ENCODE data around the gene PAM.
A peak's percentile ranks its signal among the peaks of the same experiment; 100 is the strongest.

PAM gene

DNA sequence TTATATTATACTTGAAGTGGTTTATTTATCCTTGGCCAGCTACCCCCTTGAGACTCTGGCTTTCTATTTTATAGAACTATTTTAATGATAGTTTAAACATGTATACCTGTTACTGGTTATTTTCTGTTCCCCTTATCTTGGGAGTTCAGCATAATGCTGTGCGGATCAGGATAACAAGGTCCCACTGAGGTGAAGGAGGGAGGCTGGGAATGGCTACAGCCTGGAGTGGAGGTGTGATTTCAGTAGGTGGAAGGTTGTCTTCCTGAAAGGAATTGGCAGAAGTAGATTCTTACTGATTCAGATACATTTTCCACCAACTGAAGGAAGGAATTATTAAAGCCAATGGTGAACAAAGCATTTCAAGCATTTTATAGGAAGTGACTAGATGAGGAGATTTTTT is 38.9 kb downstream of the PAM start:
- Histone ChIP-seq H3K9me3 (ENCODE audit: low read depth, low read length) (no peaks in the 10 kb centered on the region), H3K4me3 (no peak overlapping the region), H3K27ac (no peak overlapping the region), H3K9ac (ENCODE audit: insufficient read length) (no peak overlapping the region), H3K36me3 (ENCODE audit: insufficient read depth, low read length) (no peaks in the 10 kb centered on the region)
- TF ChIP-seq POLR2AphosphoS5 (IDR thresholded peaks at IDR 0.05; ENCODE audit: borderline replicate concordance, low read depth, low read length) = no peak
- TF ChIP-seq EZH2 (IDR thresholded peaks at IDR 0.05) = no peak
- TF ChIP-seq FOXP2 (optimal IDR thresholded peaks at IDR 0.05; ENCODE audit: control extremely low read depth, extremely low read length, insufficient read depth) = no peak
- DNase-seq (ENCODE audit: low read depth, low spot score) = no peak

- no peak overlapping the region for H3K27ac ChIP-seq
- DNase-seq (ENCODE audit: low read depth, low spot score) = no peak
- H3K4me3 ChIP-seq = no peak overlapping the region
- no peaks in the 10 kb centered on the region for H3K36me3 ChIP-seq (ENCODE audit: insufficient read depth, low read length)
- TF ChIP-seq FOXP2 (optimal IDR thresholded peaks at IDR 0.05; ENCODE audit: control extremely low read depth, extremely low read length, insufficient read depth) = no peak
- TF ChIP-seq POLR2AphosphoS5 (IDR thresholded peaks at IDR 0.05; ENCODE audit: borderline replicate concordance, low read depth, low read length) = no peak
- H3K9ac ChIP-seq (ENCODE audit: insufficient read length) = no peak overlapping the region
- no peaks in the 10 kb centered on the region for H3K9me3 ChIP-seq (ENCODE audit: low read depth, low read length)
These were observed 39.7 kb downstream of the PAM start for GRCh38 chr5:102794677-102795331.

- Histone ChIP-seq H3K27ac (no peak overlapping the region), H3K9ac (ENCODE audit: insufficient read length) (no peak overlapping the region), H3K9me3 (ENCODE audit: low read depth, low read length) (no peaks in the 10 kb centered on the region), H3K36me3 (ENCODE audit: insufficient read depth, low read length) (no peaks in the 10 kb centered on the region), H3K4me3 (no peak overlapping the region)
- DNase-seq (ENCODE audit: low read depth, low spot score) = no peak
- TF ChIP-seq EZH2 (IDR thresholded peaks at IDR 0.05) = no peak
- no peak for TF ChIP-seq FOXP2 (optimal IDR thresholded peaks at IDR 0.05; ENCODE audit: control extremely low read depth, extremely low read length, insufficient read depth)
These were observed 40.4 kb downstream of the PAM start for GRCh38 chr5:102795526-102795925.

GRCh38 chr5:102796009-102796408 is 40.9 kb downstream of the PAM start:
- DNase-seq (ENCODE audit: low read depth, low spot score) = no peak
- no peak overlapping the region for H3K27ac ChIP-seq

GRCh38 chr5:102796498-102796897 is 41.4 kb downstream of the PAM start:
- TF ChIP-seq POLR2AphosphoS5 (IDR thresholded peaks at IDR 0.05; ENCODE audit: borderline replicate concordance, low read depth, low read length) (no peak), FOXP2 (optimal IDR thresholded peaks at IDR 0.05; ENCODE audit: control extremely low read depth, extremely low read length, insufficient read depth) (no peak), EZH2 (IDR thresholded peaks at IDR 0.05) (no peak)
- H3K4me3 ChIP-seq = no peak overlapping the region
- no peaks in the 10 kb centered on the region for H3K36me3 ChIP-seq (ENCODE audit: insufficient read depth, low read length)
- H3K27ac ChIP-seq = no peak overlapping the region
- no peaks in the 10 kb centered on the region for H3K9me3 ChIP-seq (ENCODE audit: low read depth, low read length)
- DNase-seq (ENCODE audit: low read depth, low spot score) = no peak
- H3K9ac ChIP-seq (ENCODE audit: insufficient read length) = no peak overlapping the region

More at GRCh38 chr5:102796009-102796408, 40.9 kb downstream of the PAM start:
- H3K9me3 ChIP-seq (ENCODE audit: low read depth, low read length) = no peaks in the 10 kb centered on the region
- no peak overlapping the region for H3K4me3 ChIP-seq
- no peaks in the 10 kb centered on the region for H3K36me3 ChIP-seq (ENCODE audit: insufficient read depth, low read length)
- H3K9ac ChIP-seq (ENCODE audit: insufficient read length) = no peak overlapping the region
- TF ChIP-seq FOXP2 (optimal IDR thresholded peaks at IDR 0.05; ENCODE audit: control extremely low read depth, extremely low read length, insufficient read depth) (no peak), POLR2AphosphoS5 (IDR thresholded peaks at IDR 0.05; ENCODE audit: borderline replicate concordance, low read depth, low read length) (no peak), EZH2 (IDR thresholded peaks at IDR 0.05) (no peak)

- no peak for TF ChIP-seq POLR2AphosphoS5 (IDR thresholded peaks at IDR 0.05; ENCODE audit: borderline replicate concordance, low read depth, low read length)
- TF ChIP-seq FOXP2 (optimal IDR thresholded peaks at IDR 0.05; ENCODE audit: control extremely low read depth, extremely low read length, insufficient read depth) = no peak
- TF ChIP-seq EZH2 (IDR thresholded peaks at IDR 0.05) = no peak
- Histone ChIP-seq H3K36me3 (ENCODE audit: insufficient read depth, low read length) (no peaks in the 10 kb centered on the region), H3K9me3 (ENCODE audit: low read depth, low read length) (no peaks in the 10 kb centered on the region), H3K27ac (no peak overlapping the region), H3K9ac (ENCODE audit: insufficient read length) (no peak overlapping the region), H3K4me3 (no peak overlapping the region)
- no peak for DNase-seq (ENCODE audit: low read depth, low spot score)
These were observed 42.3 kb downstream of the PAM start for GRCh38 chr5:102797322-102797884.

DNA sequence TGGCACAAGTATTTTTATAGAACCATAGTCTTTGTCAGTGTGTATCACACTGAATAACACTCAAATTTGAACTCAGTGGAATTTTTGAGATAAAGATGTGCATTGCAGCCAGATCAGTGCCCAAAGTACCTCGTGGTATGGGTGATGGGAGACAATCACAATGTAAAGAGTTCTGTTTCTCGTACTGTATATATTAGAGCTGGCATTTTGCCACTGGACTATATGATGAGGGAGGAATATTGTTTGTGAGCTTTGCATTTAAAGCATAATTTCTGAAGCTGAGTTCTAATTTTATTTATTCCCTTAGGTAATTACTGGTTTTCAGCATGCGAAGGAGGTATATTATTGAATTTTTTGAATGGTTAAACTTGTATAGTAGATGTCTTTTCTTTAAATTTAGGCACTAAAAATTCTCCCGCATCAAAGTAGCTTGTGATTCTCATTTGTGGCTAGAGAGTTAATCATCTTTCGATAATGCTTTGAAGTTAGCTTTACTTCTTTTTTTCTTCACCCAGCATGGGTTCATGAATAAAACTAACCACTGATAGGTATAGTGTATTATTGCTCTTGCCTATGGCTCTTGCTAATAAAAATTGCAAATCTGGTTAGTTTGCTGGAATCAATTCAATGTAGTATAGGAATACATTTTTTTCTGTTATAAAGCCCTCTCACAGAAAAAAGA is 43.1 kb downstream of the PAM start:
- H3K36me3 ChIP-seq (ENCODE audit: insufficient read depth, low read length) = no peaks in the 10 kb centered on the region
- DNase-seq (ENCODE audit: low read depth, low spot score) = no peak
- no peaks in the 10 kb centered on the region for H3K9me3 ChIP-seq (ENCODE audit: low read depth, low read length)
- TF ChIP-seq POLR2AphosphoS5 (IDR thresholded peaks at IDR 0.05; ENCODE audit: borderline replicate concordance, low read depth, low read length) (no peak), FOXP2 (optimal IDR thresholded peaks at IDR 0.05; ENCODE audit: control extremely low read depth, extremely low read length, insufficient read depth) (no peak), EZH2 (IDR thresholded peaks at IDR 0.05) (no peak)
- H3K9ac ChIP-seq (ENCODE audit: insufficient read length) = no peak overlapping the region
- peak overlapping the region; percentile 49 for H3K27ac ChIP-seq
- peak overlapping the region; percentile 39 for H3K4me3 ChIP-seq

DNA sequence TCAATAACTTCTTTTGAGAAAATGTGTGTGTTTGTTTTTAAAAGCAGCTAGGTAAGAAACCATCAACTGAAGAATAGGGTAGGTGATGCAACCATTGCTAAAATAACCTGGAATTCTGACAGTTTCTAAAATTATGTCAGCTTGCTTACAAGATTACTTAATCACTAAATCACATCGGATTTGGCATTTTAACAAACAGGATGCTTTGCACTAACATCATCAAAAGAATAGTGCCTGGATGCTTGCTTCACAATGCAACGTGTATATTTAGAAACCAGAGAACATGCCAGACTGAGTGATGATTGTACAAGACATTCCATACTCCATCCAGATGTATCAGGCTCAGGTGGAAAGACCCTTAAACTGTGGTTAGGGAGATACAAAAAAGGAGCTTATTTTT is 43.9 kb downstream of the PAM start:
- DNase-seq (ENCODE audit: low read depth, low spot score) = no peak
- TF ChIP-seq EZH2 (IDR thresholded peaks at IDR 0.05) (no peak), FOXP2 (optimal IDR thresholded peaks at IDR 0.05; ENCODE audit: control extremely low read depth, extremely low read length, insufficient read depth) (no peak), POLR2AphosphoS5 (IDR thresholded peaks at IDR 0.05; ENCODE audit: borderline replicate concordance, low read depth, low read length) (no peak)
- Histone ChIP-seq H3K4me3 (no peak overlapping the region; the same call in 1 of the 2 replicates), H3K9me3 (ENCODE audit: low read depth, low read length) (no peaks in the 10 kb centered on the region), H3K36me3 (ENCODE audit: insufficient read depth, low read length) (no peaks in the 10 kb centered on the region), H3K9ac (ENCODE audit: insufficient read length) (no peak overlapping the region), H3K27ac (0 out of 2 replicates have a peak overlapping the region, but pooled peaks have one; percentile 49)
